Erythroblast (primary cell): ENCODE measurements around the gene UPK3BL2.
"Not testable (repeated sequence)": the region's sequence is repeated elsewhere in the genome, so short reads cannot be mapped to it uniquely, and the experiment has no call there.

Source experiments
- GATA1 ChIP-seq: IDR thresholded peaks from 2 replicates; pipeline ENCODE4 v1.6.1; 2011; ENCODE audit warnings: low read depth, mild to moderate bottlenecking, control low read depth, low read length, moderate library complexity
- POLR2A ChIP-seq: IDR thresholded peaks from 2 replicates; pipeline ENCODE4 v1.6.1; 2011; ENCODE audit warnings: mild to moderate bottlenecking, low read length

DNA sequence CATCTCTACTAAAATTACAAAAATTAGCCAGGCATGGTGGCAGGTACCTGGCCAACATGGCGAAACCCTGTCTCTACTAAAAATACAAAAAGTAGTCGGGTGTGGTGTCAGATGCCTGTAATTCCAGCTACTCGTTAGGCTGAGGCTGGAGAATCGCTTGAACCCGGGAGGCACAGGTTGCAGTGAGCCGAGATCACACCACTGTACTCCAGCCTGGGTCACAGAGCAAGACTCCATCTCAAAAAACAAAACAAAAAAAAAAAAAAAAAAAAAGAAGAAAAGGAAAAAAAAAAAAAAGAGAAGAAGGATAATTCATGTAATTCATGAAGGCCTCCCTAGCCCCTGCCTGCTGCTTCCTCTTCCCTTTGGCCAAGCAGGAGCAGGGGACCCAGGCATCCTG lies 2.9 kb downstream of the UPK3BL2 start:
- TF ChIP-seq POLR2A, GATA1: not testable (repeated sequence)
